AG09309 (cell line): Measurements from ENCODE around the gene DMAC2L.

Experiments used
- DNase-seq: peaks from one replicate; pipeline ENCODE4 v3.0.0-alpha.2; 2010; ENCODE audit warnings: low read depth
- H3K4me3 ChIP-seq: 2 replicates; pipeline ENCODE4 v1.5.1; 2011; ENCODE audit warnings: mild to moderate bottlenecking, low read depth, low read length, moderate library complexity; ENCODE audit not compliant: control insufficient read depth
- CTCF ChIP-seq: IDR thresholded peaks from 2 replicates; pipeline ENCODE4 v1.5.1; 2011; ENCODE audit warnings: mild to moderate bottlenecking, low read depth, low read length, inconsistent platforms; ENCODE audit not compliant: insufficient read depth, control insufficient read depth; ENCODE audit errors: missing control alignments

The DMAC2L gene, protein sequence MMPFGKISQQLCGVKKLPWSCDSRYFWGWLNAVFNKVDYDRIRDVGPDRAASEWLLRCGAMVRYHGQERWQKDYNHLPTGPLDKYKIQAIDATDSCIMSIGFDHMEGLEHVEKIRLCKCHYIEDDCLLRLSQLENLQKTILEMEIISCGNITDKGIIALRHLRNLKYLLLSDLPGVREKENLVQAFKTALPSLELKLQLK

GRCh38 chr14:50311972-50312733 is at the start of gene DMAC2L, which contains the start of gene L2HGDH:
TSS of gene DMAC2L (plus strand) at chr14:50312324. CDS start at chr14:50321488, 9,164 bp downstream.
TSS of gene L2HGDH (minus strand) at chr14:50312229. CDS start at chr14:50312150, 79 bp downstream.
- peak; percentile 40 for DNase-seq
- TF ChIP-seq CTCF: no peak
- H3K4me3 ChIP-seq: peak within 1 kb of the TSS; percentile 87

- DNase-seq: no peak
- no peak overlapping the region for H3K4me3 ChIP-seq
- TF ChIP-seq CTCF: no peak
Observed at GRCh38 chr14:50262865-50263264, 49.3 kb upstream of the DMAC2L start.

GRCh38 chr14:50263321-50263720 is 48.8 kb upstream of the DMAC2L start:
- TF ChIP-seq CTCF: no peak
- no peak overlapping the region for H3K4me3 ChIP-seq
- DNase-seq: no peak

GRCh38 chr14:50265029-50265428 is 47.1 kb upstream of the DMAC2L start:
- no peak overlapping the region for H3K4me3 ChIP-seq
- DNase-seq: no peak
- no peak for TF ChIP-seq CTCF

GRCh38 chr14:50270932-50271331 is 41.2 kb upstream of the DMAC2L start:
- no peak overlapping the region for H3K4me3 ChIP-seq
- no peak for DNase-seq
- no peak for TF ChIP-seq CTCF

DNA sequence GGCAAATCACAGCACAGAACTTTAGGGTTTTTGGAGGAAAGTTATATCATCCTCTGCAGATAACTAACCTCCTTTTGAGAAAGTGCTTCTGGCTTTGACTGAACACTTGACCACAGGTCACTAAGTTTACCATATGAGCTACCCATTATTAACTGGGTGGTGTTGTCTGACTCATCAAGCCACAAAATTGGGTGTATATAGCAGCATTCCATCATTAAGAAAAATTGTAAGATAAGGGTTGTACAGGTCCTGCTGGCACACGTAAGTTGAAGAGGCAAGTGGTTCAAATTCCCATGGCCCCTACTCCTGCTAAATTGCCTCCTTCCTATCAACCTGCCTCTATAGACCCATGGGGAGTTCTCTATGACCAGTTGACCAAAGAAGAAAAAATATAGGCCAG is 39.6 kb upstream of the DMAC2L start:
- DNase-seq: no peak
- TF ChIP-seq CTCF: no peak
- H3K4me3 ChIP-seq: no peak overlapping the region
